Vagina (tissue), 2 donors: ENCODE measurements around the gene NFYA.

Experiments used
- POLR2A ChIP-seq, 2 donors: fragments of 450-650 bp; IDR thresholded peaks; one replicate each; pipeline ENCODE4 v1.6.1; 2017; ENCODE audit warnings: antibody characterized with exemption in 2 of 2, mild to moderate bottlenecking in 2 of 2, moderate library complexity in 2 of 2
- POLR2AphosphoS5 ChIP-seq, 2 donors: sonication (generic); formaldehyde crosslinking; IDR thresholded peaks; one replicate each; pipeline ENCODE4 v1.9.0; 2017; ENCODE audit warnings: antibody characterized with exemption in 2 of 2, mild to moderate bottlenecking in 2 of 2, low read depth in 1 of 2; ENCODE audit not compliant: insufficient read depth in 1 of 2
- TF ChIP-seq, protein P1 (sequence below), 3 experiments: fragments of 450-650 bp in 2 of 3; fragments of 200-600 bp in 1 of 3; sonication (generic) in 1 of 3; IDR thresholded peaks; one replicate each; pipeline ENCODE4 v1.5.1; 2017 to 2019; ENCODE audit warnings: antibody characterized with exemption in 3 of 3, mild to moderate bottlenecking in 2 of 3, moderate library complexity in 2 of 3

DNA sequence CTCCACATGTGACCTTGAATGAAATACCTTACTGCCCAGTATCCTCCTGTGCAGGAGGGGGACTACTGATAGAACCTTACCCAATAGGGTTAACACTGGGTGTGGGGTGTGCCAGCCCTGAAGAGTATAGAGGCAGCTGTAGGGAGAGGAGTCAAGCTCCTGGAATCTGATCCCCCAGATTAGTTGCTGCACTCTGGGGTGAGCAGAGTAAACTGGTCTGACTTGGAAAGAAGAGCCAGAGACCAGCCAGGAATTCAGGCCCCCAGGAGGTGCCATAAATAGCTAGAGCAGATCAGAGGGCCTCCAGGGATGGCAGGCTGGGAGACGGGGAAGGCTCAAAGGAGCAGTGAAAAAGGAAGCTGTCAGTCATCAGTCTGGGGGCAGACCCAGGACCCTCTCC lies 23.3 kb upstream of the NFYA start:
- TF ChIP-seq, protein P1, sequence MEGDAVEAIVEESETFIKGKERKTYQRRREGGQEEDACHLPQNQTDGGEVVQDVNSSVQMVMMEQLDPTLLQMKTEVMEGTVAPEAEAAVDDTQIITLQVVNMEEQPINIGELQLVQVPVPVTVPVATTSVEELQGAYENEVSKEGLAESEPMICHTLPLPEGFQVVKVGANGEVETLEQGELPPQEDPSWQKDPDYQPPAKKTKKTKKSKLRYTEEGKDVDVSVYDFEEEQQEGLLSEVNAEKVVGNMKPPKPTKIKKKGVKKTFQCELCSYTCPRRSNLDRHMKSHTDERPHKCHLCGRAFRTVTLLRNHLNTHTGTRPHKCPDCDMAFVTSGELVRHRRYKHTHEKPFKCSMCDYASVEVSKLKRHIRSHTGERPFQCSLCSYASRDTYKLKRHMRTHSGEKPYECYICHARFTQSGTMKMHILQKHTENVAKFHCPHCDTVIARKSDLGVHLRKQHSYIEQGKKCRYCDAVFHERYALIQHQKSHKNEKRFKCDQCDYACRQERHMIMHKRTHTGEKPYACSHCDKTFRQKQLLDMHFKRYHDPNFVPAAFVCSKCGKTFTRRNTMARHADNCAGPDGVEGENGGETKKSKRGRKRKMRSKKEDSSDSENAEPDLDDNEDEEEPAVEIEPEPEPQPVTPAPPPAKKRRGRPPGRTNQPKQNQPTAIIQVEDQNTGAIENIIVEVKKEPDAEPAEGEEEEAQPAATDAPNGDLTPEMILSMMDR (IDR thresholded peaks at IDR 0.05) = no peak
- TF ChIP-seq POLR2A (IDR thresholded peaks at IDR 0.05) (no peak), POLR2AphosphoS5 (IDR thresholded peaks at IDR 0.05; ENCODE audit: insufficient read depth in 1 of 2, low read depth in 1 of 2) (no peak)
